HepG2 (cell line): ENCODE results near the gene CHADL. TPM values are rescaled to one million over a fixed set of nuclear protein-coding genes. Genes with fewer than 3 reads are reported as not detected.
A peak's percentile ranks its signal among the peaks of the same experiment; 100 is the strongest.

Experiments
- ARID5B ChIP-seq: IDR thresholded peaks from 2 replicates; pipeline ENCODE4 v1.4.0; 2020; ENCODE audit warnings: mild to moderate bottlenecking, missing genetic modification reagents
- CENPX ChIP-seq: sonication (generic); formaldehyde crosslinking; IDR thresholded peaks from 2 replicates; pipeline ENCODE4 v1.9.0; 2021; ENCODE audit warnings: mild to moderate bottlenecking, missing genetic modification reagents, moderate library complexity
- FIP1L1 ChIP-seq: fragments of 200-400 bp; formaldehyde crosslinking; IDR thresholded peaks from 2 replicates; pipeline ENCODE4 v1.6.1; 2018; ENCODE audit warnings: low read depth, mild to moderate bottlenecking, low read length, moderate library complexity, borderline replicate concordance; ENCODE audit not compliant: insufficient read depth
- GTF3A ChIP-seq: sonication (generic); formaldehyde crosslinking; conservative IDR thresholded peaks from 2 replicates; pipeline ENCODE4 v1.4.0; 2020; ENCODE audit warnings: mild to moderate bottlenecking, missing genetic modification reagents
- IRF2 ChIP-seq: IDR thresholded peaks from 2 replicates; pipeline ENCODE4 v1.6.1; 2018; ENCODE audit warnings: missing genetic modification reagents, missing compliant biosample characterization
- KDM3A ChIP-seq: IDR thresholded peaks from 2 replicates; pipeline ENCODE4 v1.6.1; 2018; ENCODE audit warnings: low read depth, missing compliant biosample characterization
- MEIS2 ChIP-seq: sonication (generic); formaldehyde crosslinking; IDR thresholded peaks from 2 replicates; pipeline ENCODE4 v1.9.0; 2021; ENCODE audit warnings: mild to moderate bottlenecking, missing genetic modification reagents
- ONECUT2 ChIP-seq: sonication (generic); formaldehyde crosslinking; IDR thresholded peaks from 2 replicates; pipeline ENCODE4 v1.4.0; 2020; ENCODE audit warnings: missing genetic modification reagents
- PCBP1 ChIP-seq: fragments of 200-400 bp; formaldehyde crosslinking; IDR thresholded peaks from 2 replicates; pipeline ENCODE4 v1.6.1; 2017; ENCODE audit warnings: mild to moderate bottlenecking, low read depth, low read length, borderline replicate concordance
- RBM39 ChIP-seq: fragments of 200-400 bp; formaldehyde crosslinking; IDR thresholded peaks from one replicate; pipeline ENCODE4 v1.6.1; 2018; ENCODE audit warnings: antibody characterized with exemption, mild to moderate bottlenecking, low read depth, low read length; ENCODE audit not compliant: poor library complexity, severe bottlenecking
- WIZ ChIP-seq: sonication (generic); formaldehyde crosslinking; IDR thresholded peaks from 2 replicates; pipeline ENCODE4 v1.5.1; 2020; ENCODE audit warnings: mild to moderate bottlenecking, missing genetic modification reagents
- XRCC5 ChIP-seq: fragments of 200-400 bp; formaldehyde crosslinking; optimal IDR thresholded peaks from 2 replicates; pipeline ENCODE3; 2017; ENCODE audit warnings: mild to moderate bottlenecking, low read length
- ZNF317 ChIP-seq: sonication (generic); formaldehyde crosslinking; IDR thresholded peaks from 2 replicates; pipeline ENCODE4 v1.5.0; 2020; ENCODE audit warnings: mild to moderate bottlenecking, missing genetic modification reagents
- ZNF841 ChIP-seq: sonication (generic); formaldehyde crosslinking; IDR thresholded peaks from 2 replicates; pipeline ENCODE4 v1.8.1; 2023; ENCODE audit warnings: missing genetic modification reagents, borderline replicate concordance
- polyA plus RNA-seq, 8 experiments: library from polyadenylated mRNA; depleted of rRNA in 3 of 8; stranded (reverse) in 7 of 8; unstranded in 1 of 8; fragments of >200 nt; fragmentation: Illumina TruSeq in 4 of 8; extraction: Trizol in 4 of 8; gene quantifications; 2 replicates each; pipeline versions ENCODE4 v1.2.1 to v1.2.3, GENCODE V29; 2011 to 2016; ENCODE audit warnings: low read depth in 4 of 8, missing spikeins in 1 of 8, mixed read lengths in 1 of 8; ENCODE audit not compliant: insufficient read depth in 1 of 8
- total RNA-seq, 5 experiments: library from RNA; depleted of rRNA; stranded (reverse); fragments of >200 nt; fragmentation: Illumina TruSeq; extraction: Trizol; gene quantifications; 2 replicates each; pipeline ENCODE4 v1.2.3, GENCODE V29; 2016; ENCODE audit warnings: low read depth in 1 of 5
- TF ChIP-seq, protein P1 (sequence below): sonication (generic); formaldehyde crosslinking; IDR thresholded peaks from 2 replicates; pipeline ENCODE4 v1.4.0; 2020; ENCODE audit warnings: missing genetic modification reagents
- TF ChIP-seq, protein P2 (sequence below): sonication (generic); formaldehyde crosslinking; IDR thresholded peaks from 2 replicates; pipeline ENCODE4 v1.4.0; 2020; ENCODE audit warnings: mild to moderate bottlenecking, missing genetic modification reagents, borderline replicate concordance
- TF ChIP-seq, protein P3 (sequence below): sonication (generic); formaldehyde crosslinking; IDR thresholded peaks from 2 replicates; pipeline ENCODE4 v1.4.0; 2020; ENCODE audit warnings: mild to moderate bottlenecking, missing genetic modification reagents

The CHADL gene
- total and polyA plus RNA-seq, 2 of the 13 experiments (the other 11 are each of a cell fraction or from before 2014, with no cell fraction given), result 2.8 to 8.1 TPM

- TF ChIP-seq, protein P1, sequence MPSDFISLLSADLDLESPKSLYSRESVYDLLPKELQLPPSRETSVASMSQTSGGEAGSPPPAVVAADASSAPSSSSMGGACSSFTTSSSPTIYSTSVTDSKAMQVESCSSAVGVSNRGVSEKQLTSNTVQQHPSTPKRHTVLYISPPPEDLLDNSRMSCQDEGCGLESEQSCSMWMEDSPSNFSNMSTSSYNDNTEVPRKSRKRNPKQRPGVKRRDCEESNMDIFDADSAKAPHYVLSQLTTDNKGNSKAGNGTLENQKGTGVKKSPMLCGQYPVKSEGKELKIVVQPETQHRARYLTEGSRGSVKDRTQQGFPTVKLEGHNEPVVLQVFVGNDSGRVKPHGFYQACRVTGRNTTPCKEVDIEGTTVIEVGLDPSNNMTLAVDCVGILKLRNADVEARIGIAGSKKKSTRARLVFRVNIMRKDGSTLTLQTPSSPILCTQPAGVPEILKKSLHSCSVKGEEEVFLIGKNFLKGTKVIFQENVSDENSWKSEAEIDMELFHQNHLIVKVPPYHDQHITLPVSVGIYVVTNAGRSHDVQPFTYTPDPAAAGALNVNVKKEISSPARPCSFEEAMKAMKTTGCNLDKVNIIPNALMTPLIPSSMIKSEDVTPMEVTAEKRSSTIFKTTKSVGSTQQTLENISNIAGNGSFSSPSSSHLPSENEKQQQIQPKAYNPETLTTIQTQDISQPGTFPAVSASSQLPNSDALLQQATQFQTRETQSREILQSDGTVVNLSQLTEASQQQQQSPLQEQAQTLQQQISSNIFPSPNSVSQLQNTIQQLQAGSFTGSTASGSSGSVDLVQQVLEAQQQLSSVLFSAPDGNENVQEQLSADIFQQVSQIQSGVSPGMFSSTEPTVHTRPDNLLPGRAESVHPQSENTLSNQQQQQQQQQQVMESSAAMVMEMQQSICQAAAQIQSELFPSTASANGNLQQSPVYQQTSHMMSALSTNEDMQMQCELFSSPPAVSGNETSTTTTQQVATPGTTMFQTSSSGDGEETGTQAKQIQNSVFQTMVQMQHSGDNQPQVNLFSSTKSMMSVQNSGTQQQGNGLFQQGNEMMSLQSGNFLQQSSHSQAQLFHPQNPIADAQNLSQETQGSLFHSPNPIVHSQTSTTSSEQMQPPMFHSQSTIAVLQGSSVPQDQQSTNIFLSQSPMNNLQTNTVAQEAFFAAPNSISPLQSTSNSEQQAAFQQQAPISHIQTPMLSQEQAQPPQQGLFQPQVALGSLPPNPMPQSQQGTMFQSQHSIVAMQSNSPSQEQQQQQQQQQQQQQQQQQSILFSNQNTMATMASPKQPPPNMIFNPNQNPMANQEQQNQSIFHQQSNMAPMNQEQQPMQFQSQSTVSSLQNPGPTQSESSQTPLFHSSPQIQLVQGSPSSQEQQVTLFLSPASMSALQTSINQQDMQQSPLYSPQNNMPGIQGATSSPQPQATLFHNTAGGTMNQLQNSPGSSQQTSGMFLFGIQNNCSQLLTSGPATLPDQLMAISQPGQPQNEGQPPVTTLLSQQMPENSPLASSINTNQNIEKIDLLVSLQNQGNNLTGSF (CRISPR knock-in tag), result no peak
- peak; percentile 16 for TF ChIP-seq XRCC5
- no peak for TF ChIP-seq ZNF841
- peak; percentile 38 for TF ChIP-seq ARID5B
- TF ChIP-seq RBM39, result peak; percentile 35
- no peak for TF ChIP-seq FIP1L1
- TF ChIP-seq GTF3A, result 0 out of 2 replicates have a peak, but pooled peaks have one; percentile 54
- TF ChIP-seq KDM3A, result no peak
- TF ChIP-seq, protein P2, sequence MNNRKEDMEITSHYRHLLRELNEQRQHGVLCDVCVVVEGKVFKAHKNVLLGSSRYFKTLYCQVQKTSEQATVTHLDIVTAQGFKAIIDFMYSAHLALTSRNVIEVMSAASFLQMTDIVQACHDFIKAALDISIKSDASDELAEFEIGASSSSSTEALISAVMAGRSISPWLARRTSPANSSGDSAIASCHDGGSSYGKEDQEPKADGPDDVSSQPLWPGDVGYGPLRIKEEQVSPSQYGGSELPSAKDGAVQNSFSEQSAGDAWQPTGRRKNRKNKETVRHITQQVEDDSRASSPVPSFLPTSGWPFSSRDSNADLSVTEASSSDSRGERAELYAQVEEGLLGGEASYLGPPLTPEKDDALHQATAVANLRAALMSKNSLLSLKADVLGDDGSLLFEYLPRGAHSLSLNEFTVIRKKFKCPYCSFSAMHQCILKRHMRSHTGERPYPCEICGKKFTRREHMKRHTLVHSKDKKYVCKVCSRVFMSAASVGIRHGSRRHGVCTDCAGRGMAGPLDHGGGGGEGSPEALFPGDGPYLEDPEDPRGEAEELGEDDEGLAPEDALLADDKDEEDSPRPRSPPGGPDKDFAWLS, result no peak
- no peak for TF ChIP-seq CENPX (CRISPR knock-in tag)
- no peak; the same call in 1 of the 2 replicates for TF ChIP-seq IRF2 (CRISPR knock-in tag)
- no peak for TF ChIP-seq ONECUT2 (CRISPR knock-in tag)
- no peak for TF ChIP-seq WIZ (CRISPR knock-in tag)
- 0 out of 2 replicates have a peak, but pooled peaks have one; percentile 43 for TF ChIP-seq ZNF317 (CRISPR knock-in tag)
- no peak for TF ChIP-seq MEIS2 (CRISPR knock-in tag)
- no peak for TF ChIP-seq PCBP1
- TF ChIP-seq, protein P3, sequence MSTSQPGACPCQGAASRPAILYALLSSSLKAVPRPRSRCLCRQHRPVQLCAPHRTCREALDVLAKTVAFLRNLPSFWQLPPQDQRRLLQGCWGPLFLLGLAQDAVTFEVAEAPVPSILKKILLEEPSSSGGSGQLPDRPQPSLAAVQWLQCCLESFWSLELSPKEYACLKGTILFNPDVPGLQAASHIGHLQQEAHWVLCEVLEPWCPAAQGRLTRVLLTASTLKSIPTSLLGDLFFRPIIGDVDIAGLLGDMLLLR (CRISPR knock-in tag), result no peak
These were observed 43.4 kb downstream of the CHADL start (continued) for GRCh38 chr22:41197038-41197972.
